ENCODE results near the gene RERE. TPM values are rescaled to one million over a fixed set of nuclear protein-coding genes. Genes with fewer than 3 reads are reported as not detected.

RERE gene
- 52.9 and 79.0 TPM in 2 replicates for total RNA-seq

GRCh38 chr1:8817412-8818324, at the start of gene RERE:
RERE (minus strand) TSS chr1:8817640.

GRCh38 chr1:8317647-8318381, 499.6 kb downstream of the RERE start, which contains the start of gene SLC45A1:
SLC45A1 (plus strand) TSS chr1:8318114; CDS start chr1:8324330, 6,216 bp downstream.

Other genes with a start within 250 kb of the RERE start
- gene ENO1, start 61.0 kb upstream of the RERE start, total RNA-seq: 813 and 862 TPM in 2 replicates
- 0.11 TPM in 1 of 2 replicates, not detected in the other for gene CA6, start 128.2 kb upstream of the RERE start, total RNA-seq
- 0.26 and 0.43 TPM in 2 replicates for gene SLC2A7, start 208.8 kb upstream of the RERE start, total RNA-seq

Measured in dermis lymphatic vessel endothelial cell (primary cell).